GM12874 (cell line): ENCODE measurements around the gene DOK7.

Source experiments
- TF ChIP-seq, protein P1 (sequence below): IDR thresholded peaks from 2 replicates; pipeline ENCODE4 v1.5.1; 2011; ENCODE audit warnings: low read depth, mild to moderate bottlenecking, control low read depth, low read length, moderate library complexity; ENCODE audit not compliant: insufficient read depth

DOK7 gene

DNA sequence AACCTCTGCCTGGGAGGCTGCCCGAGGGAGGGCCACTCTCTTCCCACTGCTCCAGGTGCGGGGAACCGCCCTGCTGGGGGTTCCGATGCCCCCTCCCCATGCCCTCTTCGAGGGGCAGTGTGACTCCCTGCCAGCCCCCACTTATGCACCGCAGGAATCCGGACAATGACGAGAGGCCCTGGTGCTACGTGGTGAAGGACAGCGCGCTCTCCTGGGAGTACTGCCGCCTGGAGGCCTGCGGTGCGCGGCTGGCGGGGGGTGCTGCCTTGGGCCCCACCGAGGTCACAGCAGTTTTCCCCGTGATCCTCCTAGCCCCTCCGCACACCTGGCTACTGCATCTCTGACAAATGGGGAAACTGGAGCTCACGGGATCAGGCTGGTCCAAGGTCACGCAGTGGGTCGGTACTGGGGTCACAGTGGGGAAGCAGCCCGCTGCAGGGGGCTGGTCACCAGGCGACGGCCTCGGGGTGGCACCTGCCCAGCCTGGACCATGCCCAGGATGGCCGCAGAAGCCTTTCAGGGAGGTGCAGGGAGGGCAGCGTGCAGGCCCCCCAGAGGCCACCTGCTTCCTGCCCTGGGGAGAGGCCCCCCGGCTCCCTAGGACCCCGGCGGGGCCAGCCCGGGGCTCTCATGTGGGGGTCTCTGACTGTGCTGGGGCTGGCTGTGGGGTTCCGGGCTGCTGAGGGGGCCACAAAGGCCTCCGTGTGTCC, 17.8 kb upstream of the DOK7 start:
- TF ChIP-seq, protein P1, sequence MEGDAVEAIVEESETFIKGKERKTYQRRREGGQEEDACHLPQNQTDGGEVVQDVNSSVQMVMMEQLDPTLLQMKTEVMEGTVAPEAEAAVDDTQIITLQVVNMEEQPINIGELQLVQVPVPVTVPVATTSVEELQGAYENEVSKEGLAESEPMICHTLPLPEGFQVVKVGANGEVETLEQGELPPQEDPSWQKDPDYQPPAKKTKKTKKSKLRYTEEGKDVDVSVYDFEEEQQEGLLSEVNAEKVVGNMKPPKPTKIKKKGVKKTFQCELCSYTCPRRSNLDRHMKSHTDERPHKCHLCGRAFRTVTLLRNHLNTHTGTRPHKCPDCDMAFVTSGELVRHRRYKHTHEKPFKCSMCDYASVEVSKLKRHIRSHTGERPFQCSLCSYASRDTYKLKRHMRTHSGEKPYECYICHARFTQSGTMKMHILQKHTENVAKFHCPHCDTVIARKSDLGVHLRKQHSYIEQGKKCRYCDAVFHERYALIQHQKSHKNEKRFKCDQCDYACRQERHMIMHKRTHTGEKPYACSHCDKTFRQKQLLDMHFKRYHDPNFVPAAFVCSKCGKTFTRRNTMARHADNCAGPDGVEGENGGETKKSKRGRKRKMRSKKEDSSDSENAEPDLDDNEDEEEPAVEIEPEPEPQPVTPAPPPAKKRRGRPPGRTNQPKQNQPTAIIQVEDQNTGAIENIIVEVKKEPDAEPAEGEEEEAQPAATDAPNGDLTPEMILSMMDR, result no peak

DNA sequence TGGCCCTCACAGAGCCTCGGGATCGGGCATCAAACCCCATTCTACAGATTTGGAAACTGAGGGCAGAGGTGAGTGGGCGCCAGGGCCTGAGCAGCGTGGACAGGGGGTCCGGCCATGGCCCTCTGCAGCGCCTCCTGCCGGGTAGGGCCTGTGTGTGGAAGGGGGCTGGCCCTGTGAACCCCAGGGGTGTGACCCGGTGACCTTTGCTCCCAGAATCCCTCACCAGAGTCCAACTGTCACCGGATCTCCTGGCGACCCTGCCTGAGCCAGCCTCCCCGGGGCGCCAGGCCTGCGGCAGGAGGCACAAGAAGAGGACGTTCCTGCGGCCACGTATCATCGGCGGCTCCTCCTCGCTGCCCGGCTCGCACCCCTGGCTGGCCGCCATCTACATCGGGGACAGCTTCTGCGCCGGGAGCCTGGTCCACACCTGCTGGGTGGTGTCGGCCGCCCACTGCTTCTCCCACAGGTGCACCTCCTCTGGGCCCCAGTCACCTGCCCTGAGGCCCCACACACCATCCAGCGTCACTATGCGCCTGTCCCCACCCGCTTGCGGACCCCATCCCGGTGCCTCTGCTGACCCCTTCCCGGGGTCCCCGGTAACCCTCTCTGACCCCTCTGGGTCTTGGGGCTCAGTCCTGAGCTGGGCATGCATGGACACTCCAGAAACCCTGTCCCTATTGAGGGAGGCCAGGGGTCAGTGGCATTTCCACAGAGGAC, 17.1 kb upstream of the DOK7 start:
- TF ChIP-seq, protein P1, result no peak

- TF ChIP-seq, protein P1, result no peak
Observed at GRCh38 chr4:3446631-3447320, 16.3 kb upstream of the DOK7 start.

GRCh38 chr4:3447431-3448395, 15.4 kb upstream of the DOK7 start:
- TF ChIP-seq, protein P1, result no peak

DNA sequence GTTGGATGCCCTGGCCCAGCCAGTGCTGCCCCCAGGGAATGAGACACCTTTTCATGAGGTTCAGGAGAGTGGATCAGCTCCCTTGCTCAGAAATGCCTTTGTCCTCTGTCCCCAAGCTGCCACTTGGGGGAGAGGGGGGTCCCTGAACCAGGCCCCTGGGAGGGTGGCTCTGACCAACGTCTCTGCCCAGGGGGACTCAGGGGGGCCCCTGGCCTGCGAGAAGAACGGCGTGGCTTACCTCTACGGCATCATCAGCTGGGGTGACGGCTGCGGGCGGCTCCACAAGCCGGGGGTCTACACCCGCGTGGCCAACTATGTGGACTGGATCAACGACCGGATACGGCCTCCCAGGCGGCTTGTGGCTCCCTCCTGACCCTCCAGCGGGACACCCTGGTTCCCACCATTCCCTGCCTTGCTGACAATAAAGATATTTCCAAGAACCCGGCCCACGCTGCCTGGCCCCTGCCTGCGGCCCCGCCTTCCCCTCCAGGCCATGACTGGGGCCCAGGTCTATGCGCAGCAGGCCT, 14.0 kb upstream of the DOK7 start:
- TF ChIP-seq, protein P1, result no peak

- TF ChIP-seq, protein P1, result no peak
Observed at GRCh38 chr4:3449574-3450534, 13.3 kb upstream of the DOK7 start.
